Measurements from ENCODE around the gene CCDC6.

Gene CCDC6

GRCh38 chr10:59905066-59905730, 1.2 kb downstream of the CCDC6 start:
- no peaks in the 10 kb centered on the region for H3K27me3 ChIP-seq (ENCODE audit: insufficient read depth, low read depth)
- H2AFZ ChIP-seq (ENCODE audit: low read depth) = peak overlapping the region; percentile 82
- H4K20me1 ChIP-seq (ENCODE audit: insufficient read depth) = 0 out of 2 replicates have a peak, but pooled peaks cover 3% of the 10 kb centered on the region
- H3K4me2 ChIP-seq = peak overlapping the region; percentile 92
- peak overlapping the region; percentile 81 for H3K9ac ChIP-seq
- no peak overlapping the region for H3K4me3 ChIP-seq (IDR thresholded peaks at IDR 0.05; ENCODE audit: insufficient read depth, low read depth, low read length)
- H3K36me3 ChIP-seq (ENCODE audit: insufficient read depth) = no peaks in the 10 kb centered on the region
- H3K79me2 ChIP-seq (ENCODE audit: insufficient read depth, low read depth) = peaks cover 56% of the 10 kb centered on the region; the same call in 1 of the 2 replicates
- no peak for TF ChIP-seq CTCF (conservative IDR thresholded peaks at IDR 0.05; ENCODE audit: low read depth, low read length)
- H3K27ac ChIP-seq = no peak overlapping the region
- peaks cover 30% of the 10 kb centered on the region for H3K4me1 ChIP-seq (ENCODE audit: low read depth, poor library complexity, severe bottlenecking)

GRCh38 chr10:59904426-59905065, 1.8 kb downstream of the CCDC6 start:
- H3K4me1 ChIP-seq (ENCODE audit: low read depth, poor library complexity, severe bottlenecking) = peaks cover 30% of the 10 kb centered on the region
- no peak overlapping the region for H3K4me3 ChIP-seq (IDR thresholded peaks at IDR 0.05; ENCODE audit: insufficient read depth, low read depth, low read length)
- 0 out of 2 replicates have a peak, but pooled peaks cover 3% of the 10 kb centered on the region for H4K20me1 ChIP-seq (ENCODE audit: insufficient read depth)
- no peak overlapping the region for H3K27ac ChIP-seq
- TF ChIP-seq CTCF (conservative IDR thresholded peaks at IDR 0.05; ENCODE audit: low read depth, low read length) = no peak
- H3K9ac ChIP-seq = no peak overlapping the region; the same call in 1 of the 2 replicates
- no peaks in the 10 kb centered on the region for H3K36me3 ChIP-seq (ENCODE audit: insufficient read depth)
- H3K27me3 ChIP-seq (ENCODE audit: insufficient read depth, low read depth) = no peaks in the 10 kb centered on the region
- peak overlapping the region; percentile 92 for H3K4me2 ChIP-seq
- H2AFZ ChIP-seq (ENCODE audit: low read depth) = no peak overlapping the region
- peaks cover 63% of the 10 kb centered on the region; the same call in 1 of the 2 replicates for H3K79me2 ChIP-seq (ENCODE audit: insufficient read depth, low read depth)

GRCh38 chr10:59903871-59904270, 2.5 kb downstream of the CCDC6 start:
- Histone ChIP-seq H3K36me3 (ENCODE audit: insufficient read depth) (no peaks in the 10 kb centered on the region), H3K9ac (no peak overlapping the region), H2AFZ (ENCODE audit: low read depth) (no peak overlapping the region), H3K4me3 (IDR thresholded peaks at IDR 0.05; ENCODE audit: insufficient read depth, low read depth, low read length) (no peak overlapping the region), H4K20me1 (ENCODE audit: insufficient read depth) (0 out of 2 replicates have a peak, but pooled peaks cover 3% of the 10 kb centered on the region), H3K4me2 (peak overlapping the region; percentile 92; the same call in 1 of the 2 replicates), H3K27ac (no peak overlapping the region), H3K27me3 (ENCODE audit: insufficient read depth, low read depth) (no peaks in the 10 kb centered on the region), H3K79me2 (ENCODE audit: insufficient read depth, low read depth) (peaks cover 69% of the 10 kb centered on the region; the same call in 1 of the 2 replicates), H3K4me1 (ENCODE audit: low read depth, poor library complexity, severe bottlenecking) (peaks cover 27% of the 10 kb centered on the region)
- no peak for TF ChIP-seq CTCF (conservative IDR thresholded peaks at IDR 0.05; ENCODE audit: low read depth, low read length)

- Histone ChIP-seq H3K27me3 (ENCODE audit: insufficient read depth, low read depth) (no peaks in the 10 kb centered on the region), H4K20me1 (ENCODE audit: insufficient read depth) (0 out of 2 replicates have a peak, but pooled peaks cover 3% of the 10 kb centered on the region), H3K4me2 (no peak overlapping the region), H3K4me1 (ENCODE audit: low read depth, poor library complexity, severe bottlenecking) (peaks cover 11% of the 10 kb centered on the region), H2AFZ (ENCODE audit: low read depth) (no peak overlapping the region), H3K4me3 (IDR thresholded peaks at IDR 0.05; ENCODE audit: insufficient read depth, low read depth, low read length) (no peak overlapping the region), H3K79me2 (ENCODE audit: insufficient read depth, low read depth) (peaks cover 80% of the 10 kb centered on the region; the same call in 1 of the 2 replicates), H3K36me3 (ENCODE audit: insufficient read depth) (no peaks in the 10 kb centered on the region), H3K9ac (no peak overlapping the region), H3K27ac (no peak overlapping the region)
- TF ChIP-seq CTCF (conservative IDR thresholded peaks at IDR 0.05; ENCODE audit: low read depth, low read length) = no peak
Measured at GRCh38 chr10:59902016-59902415, 4.3 kb downstream of the CCDC6 start.

All from KMS-11 (cell line).